H1 (cell line): ENCODE data around the gene OR51S1. TPM values are rescaled to one million over a fixed set of nuclear protein-coding genes. Genes with fewer than 3 reads are reported as not detected.

ENCODE experiments used
- CHD2 ChIP-seq: IDR thresholded peaks from 2 replicates; pipeline ENCODE4 v1.6.1; 2012; ENCODE audit warnings: low read length, improper control_type of control experiment
- GABPA ChIP-seq: IDR thresholded peaks from 2 replicates; pipeline ENCODE4 v1.6.1; 2011; ENCODE audit warnings: mild to moderate bottlenecking, low read length, moderate library complexity, borderline replicate concordance; ENCODE audit not compliant: insufficient read depth
- MAFK ChIP-seq: IDR thresholded peaks from 2 replicates; pipeline ENCODE4 v1.6.1; 2012; ENCODE audit warnings: low read depth, mild to moderate bottlenecking, improper control_type of control experiment, low read length
- polyA plus RNA-seq, 7 experiments: library from polyadenylated mRNA; depleted of rRNA in 3 of 7; stranded (reverse) in 5 of 7; unstranded in 2 of 7; fragments of >200 nt in 5 of 7; fragments of 200-250 nt in 2 of 7; gene quantifications; 1 replicate in 5 of 7; 2 replicates in 1 of 7; 4 replicates in 1 of 7; pipeline versions ENCODE4 v1.2.1 to v1.2.3, GENCODE V29; 2011 to 2013; ENCODE audit warnings: missing spikeins in 2 of 7, mixed read lengths in 2 of 7
- total RNA-seq: library from RNA; stranded (reverse); fragmentation: NEBNext Ultra II Directional; extraction: Animal tissue kit (Norgen Biotek cat#: 25700); gene quantifications from 2 replicates; pipeline ENCODE4 v1.2.1, GENCODE V29; 2021

OR51S1 gene
- total and polyA plus RNA-seq, 2 of the 8 experiments (the other 6 are each of a cell fraction or from before 2014, with no cell fraction given), result not detected

DNA sequence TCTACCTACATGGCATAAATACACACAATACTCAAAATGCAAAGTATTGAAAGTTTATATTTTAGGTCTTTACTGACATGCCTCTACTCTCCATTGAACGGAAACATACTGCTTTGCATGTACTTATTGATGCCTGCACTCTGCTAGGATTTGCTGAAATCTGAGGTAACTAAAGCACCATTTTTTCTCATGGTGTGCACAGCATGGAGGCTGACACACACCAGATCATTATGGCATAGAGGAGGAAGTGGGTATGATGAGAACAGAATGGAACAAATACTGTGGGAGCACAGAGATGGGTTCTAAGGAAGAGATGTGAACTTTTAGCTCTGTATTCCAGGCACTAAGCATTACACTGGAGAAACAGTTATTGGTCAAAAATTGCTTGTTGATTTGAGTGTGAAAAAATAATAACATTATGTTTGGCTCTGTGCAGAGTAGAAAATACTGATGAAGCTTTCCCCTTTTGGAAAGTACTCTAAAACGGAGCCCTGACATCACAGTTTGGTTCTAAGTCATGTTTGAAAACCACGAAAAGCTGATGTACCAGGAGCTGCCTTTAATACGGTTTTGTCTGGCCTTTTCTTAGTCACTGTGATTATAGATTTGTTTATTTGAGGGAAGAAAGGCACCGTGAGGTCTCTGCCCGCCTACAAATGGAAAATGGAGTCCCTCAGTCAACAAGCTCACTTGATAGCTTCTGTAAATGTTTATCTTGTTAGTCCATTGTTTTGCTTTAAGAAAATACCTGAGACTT, 50.4 kb downstream of the OR51S1 start (continued):
- TF ChIP-seq CHD2 (no peak), GABPA (no peak), MAFK (no peak)

Other genes with a start within 250 kb of the OR51S1 start
- 5.7 and 6.2 TPM in 2 replicates for gene TRIM68, start 241.0 kb downstream of the OR51S1 start, total RNA-seq
- 3.4 and 3.8 TPM in 2 replicates for gene TRIM68, start 241.0 kb downstream of the OR51S1 start, polyA plus RNA-seq (2011; rRNA removed)
- not detected in 2 replicates for gene OR51D1, start 211.7 kb downstream of the OR51S1 start, total RNA-seq
- gene OR51D1, start 211.7 kb downstream of the OR51S1 start, polyA plus RNA-seq (2011; rRNA removed), result not detected in 2 replicates
- gene OR51E1, start 205.2 kb downstream of the OR51S1 start, total RNA-seq, result not detected in 2 replicates
- gene OR51E1, start 205.2 kb downstream of the OR51S1 start, polyA plus RNA-seq (2011; rRNA removed), result not detected in 2 replicates
- not detected in 2 replicates for gene OR51E2, start 151.4 kb downstream of the OR51S1 start, total RNA-seq
- not detected in 2 replicates for gene OR51E2, start 151.4 kb downstream of the OR51S1 start, polyA plus RNA-seq (2011; rRNA removed)
- not detected in 2 replicates for gene MMP26, start 144.4 kb downstream of the OR51S1 start, total RNA-seq
- gene MMP26, start 144.4 kb downstream of the OR51S1 start, polyA plus RNA-seq (2011; rRNA removed), result 0.06 TPM in 1 of 2 replicates, not detected in the other
- not detected in 2 replicates for gene OR51F1, start 79.3 kb downstream of the OR51S1 start, total RNA-seq
- not detected in 2 replicates for gene OR51F1, start 79.3 kb downstream of the OR51S1 start, polyA plus RNA-seq (2011; rRNA removed)
- not detected in 2 replicates for gene OR52R1, start 44.8 kb downstream of the OR51S1 start, total RNA-seq
- not detected in 2 replicates for gene OR52R1, start 44.8 kb downstream of the OR51S1 start, polyA plus RNA-seq (2011; rRNA removed)
- gene OR51F2, start 27.9 kb downstream of the OR51S1 start, total RNA-seq, result not detected in 2 replicates
- 0.09 and 0.15 TPM in 2 replicates for gene OR51F2, start 27.9 kb downstream of the OR51S1 start, polyA plus RNA-seq (2011; rRNA removed)
- not detected in 2 replicates for gene OR51T1, start 32.7 kb upstream of the OR51S1 start, total RNA-seq
- not detected in 2 replicates for gene OR51T1, start 32.7 kb upstream of the OR51S1 start, polyA plus RNA-seq (2011; rRNA removed)
- not detected in 2 replicates for gene OR51A7, start 54.6 kb upstream of the OR51S1 start, total RNA-seq
- not detected in 2 replicates for gene OR51A7, start 54.6 kb upstream of the OR51S1 start, polyA plus RNA-seq (2011; rRNA removed)
- not detected in 2 replicates for gene OR51G2, start 70.1 kb upstream of the OR51S1 start, total RNA-seq
- not detected in 2 replicates for gene OR51G2, start 70.1 kb upstream of the OR51S1 start, polyA plus RNA-seq (2011; rRNA removed)
- not detected in 2 replicates for gene OR51G1, start 75.1 kb upstream of the OR51S1 start, total RNA-seq
- gene OR51G1, start 75.1 kb upstream of the OR51S1 start, polyA plus RNA-seq (2011; rRNA removed), result not detected in 2 replicates
- gene OR51A4, start 98.4 kb upstream of the OR51S1 start, total RNA-seq, result not detected in 2 replicates
- gene OR51A4, start 98.4 kb upstream of the OR51S1 start, polyA plus RNA-seq (2011; rRNA removed), result not detected in 2 replicates
- gene OR51A2, start 106.5 kb upstream of the OR51S1 start, total RNA-seq, result not detected in 2 replicates
- not detected in 2 replicates for gene OR51A2, start 106.5 kb upstream of the OR51S1 start, polyA plus RNA-seq (2011; rRNA removed)
- gene OR51L1, start 145.6 kb upstream of the OR51S1 start, total RNA-seq, result not detected in 2 replicates
- not detected in 2 replicates for gene OR51L1, start 145.6 kb upstream of the OR51S1 start, polyA plus RNA-seq (2011; rRNA removed)
- gene OR52J3, start 197.3 kb upstream of the OR51S1 start, total RNA-seq, result not detected in 2 replicates
- gene OR52J3, start 197.3 kb upstream of the OR51S1 start, polyA plus RNA-seq (2011; rRNA removed), result not detected in 2 replicates
- gene OR52E2, start 210.4 kb upstream of the OR51S1 start, total RNA-seq, result not detected in 2 replicates
- not detected in 2 replicates for gene OR52E2, start 210.4 kb upstream of the OR51S1 start, polyA plus RNA-seq (2011; rRNA removed)
- gene OR52E1, start 220.4 kb upstream of the OR51S1 start, total RNA-seq, result not detected in 2 replicates
- not detected in 2 replicates for gene OR52E1, start 220.4 kb upstream of the OR51S1 start, polyA plus RNA-seq (2011; rRNA removed)